Right ventricle myocardium inferior (tissue), 1 donor: Measurements from ENCODE around the gene PXYLP1. TPM values are rescaled to one million over a fixed set of nuclear protein-coding genes. Genes with fewer than 3 reads are reported as not detected.

ENCODE experiments used
- total RNA-seq: library from RNA; stranded (reverse); fragmentation: NEBNext Ultra II Directional; extraction: Animal tissue kit (Norgen Biotek cat#: 25700); gene quantifications from one replicate; pipeline ENCODE4 v1.2.1, GENCODE V29; 2021
- donor health status: DM: no; HTN: yes; CAD: no; lungs with severe emphysema.

Gene PXYLP1
- total RNA-seq, 1 donor from 2014 or later = 13.7 TPM

Other genes with a start within 250 kb of the PXYLP1 start
- gene SPSB4, start 180.5 kb upstream of the PXYLP1 start, total RNA-seq = 7.1 TPM
- gene ZBTB38, start 136.7 kb downstream of the PXYLP1 start, total RNA-seq = 102 TPM